Stimulated activated CD8-positive, alpha-beta memory T cell treated with anti-CD3 and anti-CD28 coated beads, Interleukin-4, amount 100 ng/mL, for 1 hour (primary cell): ENCODE data around the gene ATR.
"Not testable (repeated sequence)": the region's sequence is repeated elsewhere in the genome, so short reads cannot be mapped to it uniquely, and the experiment has no call there.

ENCODE experiments used
- DNase-seq, 2 donors: peaks; one replicate each; pipeline ENCODE4 v3.0.0-alpha.2; 2020; ENCODE audit warnings: low read depth in 2 of 2, low spot score in 1 of 2

Gene ATR

DNA sequence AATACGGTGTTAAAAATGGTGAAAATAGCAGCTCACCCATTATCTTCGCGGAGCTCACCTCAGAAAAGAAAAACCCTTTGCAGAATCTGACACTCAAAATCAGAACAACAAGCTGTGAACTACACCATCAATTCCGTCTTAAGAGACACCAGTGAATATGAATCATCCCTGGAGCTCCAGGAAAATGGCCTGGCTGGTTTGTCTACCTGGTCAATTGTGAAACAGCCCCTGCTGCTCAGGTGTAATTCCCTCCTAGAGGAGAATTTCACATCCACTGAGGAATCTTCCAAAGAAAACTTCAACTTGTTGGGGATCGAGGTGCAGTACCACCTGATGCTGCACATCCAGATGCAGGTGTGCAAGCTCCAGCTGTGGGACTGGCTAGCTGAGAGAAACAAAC, 127.7 kb downstream of the ATR start:
- DNase-seq = no peak

DNA sequence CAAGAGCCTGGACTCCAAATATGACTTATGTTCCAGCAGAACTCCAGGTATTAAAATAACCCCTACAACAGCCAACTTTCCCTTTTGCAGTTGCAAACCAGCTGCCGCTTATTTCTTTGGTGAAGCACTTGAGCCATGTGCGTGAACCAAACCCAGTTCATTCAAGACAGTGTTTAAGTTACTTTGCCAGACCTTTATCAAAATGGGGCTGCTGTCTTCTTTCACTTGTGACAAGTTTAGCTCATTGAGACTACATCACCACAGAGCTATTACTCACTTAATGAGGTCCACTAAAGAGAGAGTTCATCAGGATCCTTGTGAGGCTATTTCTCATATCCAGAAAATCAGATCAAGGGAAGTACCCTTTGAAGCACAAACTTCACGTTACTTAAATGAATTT, 128.3 kb downstream of the ATR start:
- DNase-seq = no peak

GRCh38 chr3:142447852-142448823, 130.4 kb downstream of the ATR start, which contains the start of gene XRN1:
Gene XRN1 (minus strand): TSS chr3:142448037. CDS start chr3:142447944, 93 bp downstream.
- DNase-seq = peak; percentile 74 to 86

- DNase-seq = peak; percentile 2 to 7
These were observed 131.2 kb downstream of the ATR start for GRCh38 chr3:142447301-142447851.

GRCh38 chr3:142445816-142446254, 132.7 kb downstream of the ATR start:
- no peak for DNase-seq

- DNase-seq = no peak
These were observed 134.2 kb downstream of the ATR start for GRCh38 chr3:142444343-142444742.

- DNase-seq = not testable (repeated sequence)
These were observed 135.5 kb downstream of the ATR start for GRCh38 chr3:142443060-142443459.

GRCh38 chr3:142439499-142440220, 138.9 kb downstream of the ATR start:
- DNase-seq = not testable (repeated sequence)

- not testable (repeated sequence) for DNase-seq
These were observed 140.4 kb downstream of the ATR start for GRCh38 chr3:142438096-142438495.

DNA sequence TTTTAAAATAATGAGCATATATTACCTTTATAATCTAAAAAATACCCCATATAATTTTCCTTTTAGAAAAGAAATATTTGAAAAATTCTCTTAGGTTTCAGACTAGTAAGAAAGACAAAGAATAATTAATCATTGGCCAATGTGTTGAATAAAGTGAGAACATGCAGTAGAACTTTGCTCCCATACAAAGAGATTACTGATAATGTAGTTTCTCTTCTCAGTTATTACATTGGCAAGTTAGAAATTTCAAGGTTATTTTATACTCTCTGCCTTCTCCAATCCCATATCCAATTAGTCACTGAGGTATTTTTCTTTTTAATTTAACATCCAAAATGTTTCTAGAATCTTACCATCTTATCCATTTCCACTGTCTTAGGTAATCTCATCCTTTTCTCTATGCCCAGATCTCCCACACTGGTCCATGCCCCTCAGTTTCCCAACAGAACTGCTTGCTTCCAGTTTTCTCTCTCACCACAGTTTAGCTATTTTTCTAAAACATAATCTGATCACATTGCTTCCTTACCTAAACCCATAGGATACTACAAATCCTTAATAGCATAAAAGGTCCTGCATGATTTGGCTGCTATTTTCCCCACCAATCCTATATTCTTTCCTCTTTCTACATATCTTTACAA, 141.5 kb downstream of the ATR start:
- DNase-seq = no peak

DNA sequence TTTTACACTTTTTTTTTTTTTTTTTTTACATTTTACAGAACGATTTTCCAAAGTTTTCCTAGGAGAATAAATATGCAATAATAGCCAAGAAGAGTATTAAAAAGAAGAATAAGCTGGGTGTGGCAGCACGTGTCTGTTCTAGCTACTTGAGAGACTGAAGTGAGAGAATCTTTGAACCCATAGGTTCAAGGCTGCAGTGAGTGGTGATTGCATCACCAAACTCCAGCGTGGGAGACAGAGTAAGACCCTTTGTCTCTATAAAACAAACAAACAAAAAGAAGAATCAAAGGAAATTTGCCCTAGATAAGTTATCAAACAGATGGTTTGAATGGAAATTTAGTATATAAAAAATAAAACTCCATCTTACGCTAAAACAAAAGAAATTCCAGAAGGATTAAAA, 144.0 kb downstream of the ATR start:
- no peak for DNase-seq

DNA sequence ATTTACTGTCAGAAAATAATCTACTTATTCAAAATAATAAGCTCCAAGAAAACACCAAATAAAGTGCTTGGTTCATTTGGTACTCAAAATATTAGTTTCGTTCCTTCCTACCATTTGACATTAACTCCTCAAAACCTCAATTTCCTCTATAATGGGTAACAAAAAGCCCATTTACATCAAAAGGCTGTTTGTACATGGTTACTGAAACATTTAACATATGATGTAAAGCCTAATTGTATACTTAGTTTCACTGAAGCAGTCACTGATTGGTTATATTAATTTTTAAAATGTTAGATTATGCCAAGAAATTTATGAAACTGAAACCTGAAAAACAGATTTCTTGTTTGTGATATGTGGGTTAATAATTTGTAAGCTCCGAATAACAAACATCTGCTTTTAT, 145.4 kb downstream of the ATR start:
- no peak for DNase-seq

DNA sequence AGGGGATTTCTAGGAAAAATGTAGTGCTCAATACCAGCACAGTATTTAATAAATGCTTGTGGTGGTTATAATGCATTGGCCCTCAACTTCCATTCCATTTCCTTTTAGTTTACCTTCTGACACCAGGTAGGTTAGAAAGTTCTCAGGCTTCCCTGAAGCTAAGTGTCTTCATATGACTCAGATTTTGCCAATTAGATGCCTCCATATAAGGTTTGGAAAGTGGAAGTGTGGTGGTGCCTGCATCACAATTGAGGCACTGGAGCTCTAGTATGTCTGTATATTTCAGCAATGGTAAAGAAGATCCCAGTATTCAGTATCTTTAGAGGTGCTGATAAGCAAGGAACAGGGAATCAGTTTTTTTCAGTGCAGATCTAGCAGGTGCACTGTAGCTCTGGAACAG, 149.0 kb downstream of the ATR start:
- no peak for DNase-seq

- no peak for DNase-seq
These were observed 153.8 kb downstream of the ATR start for GRCh38 chr3:142424754-142425153.

DNA sequence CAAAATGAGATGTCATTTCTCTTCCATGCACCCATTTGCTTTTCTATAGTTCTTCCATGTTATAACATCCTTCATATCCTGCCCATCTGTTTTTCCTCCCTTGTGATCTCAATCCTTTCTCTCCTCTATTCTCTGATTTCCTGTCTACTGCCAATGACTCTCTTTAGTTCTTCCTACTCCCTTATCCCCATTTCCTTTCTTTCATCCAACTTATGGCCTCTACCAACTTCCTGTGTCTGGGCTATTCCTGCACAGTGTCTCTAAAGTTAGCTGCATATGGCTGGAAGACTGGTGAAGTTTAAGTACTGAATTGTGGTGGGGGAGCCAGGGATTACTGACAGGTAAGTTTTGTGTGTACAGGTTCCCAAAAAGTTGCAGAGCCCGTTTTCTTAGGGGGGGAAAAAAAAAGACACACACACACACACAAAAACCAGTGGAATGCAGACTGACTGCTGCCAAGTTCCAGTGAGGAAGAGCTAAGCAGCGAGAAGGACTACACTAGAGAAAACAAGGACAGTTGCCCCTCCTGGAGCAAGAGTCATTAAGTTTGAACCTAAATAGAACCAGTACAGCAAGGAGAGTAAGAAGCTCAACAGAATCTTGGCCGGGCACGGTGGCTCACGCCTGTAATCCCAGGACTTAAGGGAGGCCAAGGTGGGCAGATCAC, 159.5 kb downstream of the ATR start:
- DNase-seq = no peak

DNA sequence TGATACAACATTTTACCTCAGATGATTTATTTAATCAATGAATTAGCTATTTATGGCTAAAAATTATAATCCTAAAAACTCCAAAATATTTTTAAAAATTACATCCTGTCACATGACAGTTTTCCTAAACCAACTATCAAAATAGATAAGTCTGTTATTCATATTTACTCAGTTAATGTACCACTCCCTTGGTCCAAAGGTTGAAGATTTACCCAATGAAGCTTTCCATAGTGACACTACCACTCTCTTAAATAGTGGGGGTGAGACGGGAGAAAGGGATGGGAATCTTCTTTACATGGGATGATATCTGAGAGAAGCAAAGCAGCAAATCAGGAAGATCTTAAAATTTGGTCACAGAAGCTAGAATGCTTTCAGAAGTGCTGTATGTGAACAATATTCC, 161.2 kb downstream of the ATR start:
- DNase-seq = no peak

DNA sequence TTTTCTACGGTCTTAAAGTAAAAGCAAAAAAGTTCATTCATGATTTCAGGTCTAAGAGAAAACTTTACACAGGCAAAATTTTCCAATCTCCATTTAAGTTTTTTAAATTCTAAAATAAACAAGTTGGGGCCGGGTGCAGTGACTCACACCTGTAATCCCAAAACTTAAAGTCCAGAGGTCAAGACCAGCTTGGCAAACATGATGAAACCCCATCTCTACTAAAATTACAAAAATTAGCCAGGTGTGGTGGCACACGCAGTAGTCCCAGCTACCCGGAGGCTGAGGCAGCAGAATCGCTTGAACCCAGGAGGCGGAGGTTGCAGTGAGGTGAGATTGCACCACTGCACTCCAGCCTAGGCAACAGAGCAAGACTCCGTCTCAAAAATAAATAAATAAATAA, 178.0 kb downstream of the ATR start:
- not testable (repeated sequence) for DNase-seq
